Measurements from ENCODE around the gene S100A11.

S100A11 gene

DNA sequence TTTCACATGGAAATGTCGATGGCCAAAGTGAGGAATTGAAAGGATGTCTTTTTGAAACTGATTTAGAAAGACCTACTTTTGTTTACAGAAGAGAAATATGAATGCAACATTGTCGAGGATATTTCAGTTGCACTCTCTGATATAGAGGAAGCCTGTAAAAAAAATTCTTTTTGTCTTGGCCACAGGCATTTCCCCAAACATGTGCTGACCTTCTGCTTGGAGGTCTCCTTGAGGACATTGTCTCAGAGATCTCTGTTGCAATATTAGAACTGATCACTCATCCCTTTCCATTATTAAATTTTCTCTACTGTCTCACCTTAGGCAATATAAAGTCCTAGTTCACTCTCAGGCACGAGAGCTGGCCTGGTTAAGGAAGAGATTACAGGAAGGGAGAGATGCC lies 16.0 kb downstream of the S100A11 start:
- DNase-seq (ENCODE audit: low read depth in 1 of 2, low spot score in 1 of 2): no peak
- no peak overlapping the region for H3K4me3 ChIP-seq (replicated peaks; ENCODE audit: insufficient read depth, low read length)
- no peak overlapping the region for H3K27ac ChIP-seq (replicated peaks)
- no peaks in the 10 kb centered on the region for H3K27me3 ChIP-seq (ENCODE audit: insufficient read depth, poor library complexity, severe bottlenecking)
- no peak for TF ChIP-seq POLR2AphosphoS5 (IDR thresholded peaks at IDR 0.05; ENCODE audit: low read depth)
- TF ChIP-seq SPI1 (IDR thresholded peaks at IDR 0.05; ENCODE audit: borderline replicate concordance, low read depth): no peak
- TF ChIP-seq, protein P1, sequence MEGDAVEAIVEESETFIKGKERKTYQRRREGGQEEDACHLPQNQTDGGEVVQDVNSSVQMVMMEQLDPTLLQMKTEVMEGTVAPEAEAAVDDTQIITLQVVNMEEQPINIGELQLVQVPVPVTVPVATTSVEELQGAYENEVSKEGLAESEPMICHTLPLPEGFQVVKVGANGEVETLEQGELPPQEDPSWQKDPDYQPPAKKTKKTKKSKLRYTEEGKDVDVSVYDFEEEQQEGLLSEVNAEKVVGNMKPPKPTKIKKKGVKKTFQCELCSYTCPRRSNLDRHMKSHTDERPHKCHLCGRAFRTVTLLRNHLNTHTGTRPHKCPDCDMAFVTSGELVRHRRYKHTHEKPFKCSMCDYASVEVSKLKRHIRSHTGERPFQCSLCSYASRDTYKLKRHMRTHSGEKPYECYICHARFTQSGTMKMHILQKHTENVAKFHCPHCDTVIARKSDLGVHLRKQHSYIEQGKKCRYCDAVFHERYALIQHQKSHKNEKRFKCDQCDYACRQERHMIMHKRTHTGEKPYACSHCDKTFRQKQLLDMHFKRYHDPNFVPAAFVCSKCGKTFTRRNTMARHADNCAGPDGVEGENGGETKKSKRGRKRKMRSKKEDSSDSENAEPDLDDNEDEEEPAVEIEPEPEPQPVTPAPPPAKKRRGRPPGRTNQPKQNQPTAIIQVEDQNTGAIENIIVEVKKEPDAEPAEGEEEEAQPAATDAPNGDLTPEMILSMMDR (IDR thresholded peaks at IDR 0.05; ENCODE audit: insufficient read depth, low read length): no peak
- no peak for TF ChIP-seq GABPA (IDR thresholded peaks at IDR 0.05; ENCODE audit: low read depth)
- TF ChIP-seq, protein P2, sequence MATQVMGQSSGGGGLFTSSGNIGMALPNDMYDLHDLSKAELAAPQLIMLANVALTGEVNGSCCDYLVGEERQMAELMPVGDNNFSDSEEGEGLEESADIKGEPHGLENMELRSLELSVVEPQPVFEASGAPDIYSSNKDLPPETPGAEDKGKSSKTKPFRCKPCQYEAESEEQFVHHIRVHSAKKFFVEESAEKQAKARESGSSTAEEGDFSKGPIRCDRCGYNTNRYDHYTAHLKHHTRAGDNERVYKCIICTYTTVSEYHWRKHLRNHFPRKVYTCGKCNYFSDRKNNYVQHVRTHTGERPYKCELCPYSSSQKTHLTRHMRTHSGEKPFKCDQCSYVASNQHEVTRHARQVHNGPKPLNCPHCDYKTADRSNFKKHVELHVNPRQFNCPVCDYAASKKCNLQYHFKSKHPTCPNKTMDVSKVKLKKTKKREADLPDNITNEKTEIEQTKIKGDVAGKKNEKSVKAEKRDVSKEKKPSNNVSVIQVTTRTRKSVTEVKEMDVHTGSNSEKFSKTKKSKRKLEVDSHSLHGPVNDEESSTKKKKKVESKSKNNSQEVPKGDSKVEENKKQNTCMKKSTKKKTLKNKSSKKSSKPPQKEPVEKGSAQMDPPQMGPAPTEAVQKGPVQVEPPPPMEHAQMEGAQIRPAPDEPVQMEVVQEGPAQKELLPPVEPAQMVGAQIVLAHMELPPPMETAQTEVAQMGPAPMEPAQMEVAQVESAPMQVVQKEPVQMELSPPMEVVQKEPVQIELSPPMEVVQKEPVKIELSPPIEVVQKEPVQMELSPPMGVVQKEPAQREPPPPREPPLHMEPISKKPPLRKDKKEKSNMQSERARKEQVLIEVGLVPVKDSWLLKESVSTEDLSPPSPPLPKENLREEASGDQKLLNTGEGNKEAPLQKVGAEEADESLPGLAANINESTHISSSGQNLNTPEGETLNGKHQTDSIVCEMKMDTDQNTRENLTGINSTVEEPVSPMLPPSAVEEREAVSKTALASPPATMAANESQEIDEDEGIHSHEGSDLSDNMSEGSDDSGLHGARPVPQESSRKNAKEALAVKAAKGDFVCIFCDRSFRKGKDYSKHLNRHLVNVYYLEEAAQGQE (IDR thresholded peaks at IDR 0.05; ENCODE audit: insufficient replicate concordance, low read depth): no peak

DNA sequence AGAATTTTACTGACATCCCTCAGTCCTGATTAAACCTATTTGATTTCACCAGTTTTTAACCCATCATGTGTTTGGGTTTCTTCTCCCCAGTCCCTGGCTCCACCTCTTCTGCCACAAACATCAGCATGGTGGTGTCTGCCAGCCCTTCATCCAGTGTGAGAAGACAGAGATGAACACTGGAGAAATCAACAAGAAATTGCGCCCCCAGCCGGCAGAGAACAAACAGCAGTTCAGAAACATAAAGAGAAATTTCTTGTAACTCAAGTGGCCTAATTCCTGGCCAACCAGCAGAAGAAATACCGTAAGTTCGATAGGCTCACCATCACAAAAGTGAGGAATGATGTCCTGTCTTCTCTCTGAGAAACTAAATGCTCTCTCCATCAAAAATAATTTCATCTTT lies 18.3 kb downstream of the S100A11 start:
- H3K27ac ChIP-seq (replicated peaks): no peak overlapping the region
- no peaks in the 10 kb centered on the region for H3K27me3 ChIP-seq (ENCODE audit: insufficient read depth, poor library complexity, severe bottlenecking)
- DNase-seq (ENCODE audit: low read depth in 1 of 2, low spot score in 1 of 2): no peak
- no peak overlapping the region for H3K4me3 ChIP-seq (replicated peaks; ENCODE audit: insufficient read depth, low read length)
- no peak for TF ChIP-seq SPI1 (IDR thresholded peaks at IDR 0.05; ENCODE audit: borderline replicate concordance, low read depth)
- TF ChIP-seq, protein P2 (IDR thresholded peaks at IDR 0.05; ENCODE audit: insufficient replicate concordance, low read depth): no peak
- TF ChIP-seq GABPA (IDR thresholded peaks at IDR 0.05; ENCODE audit: low read depth): no peak
- TF ChIP-seq POLR2AphosphoS5 (IDR thresholded peaks at IDR 0.05; ENCODE audit: low read depth): no peak
- TF ChIP-seq, protein P1 (IDR thresholded peaks at IDR 0.05; ENCODE audit: insufficient read depth, low read length): no peak

DNA sequence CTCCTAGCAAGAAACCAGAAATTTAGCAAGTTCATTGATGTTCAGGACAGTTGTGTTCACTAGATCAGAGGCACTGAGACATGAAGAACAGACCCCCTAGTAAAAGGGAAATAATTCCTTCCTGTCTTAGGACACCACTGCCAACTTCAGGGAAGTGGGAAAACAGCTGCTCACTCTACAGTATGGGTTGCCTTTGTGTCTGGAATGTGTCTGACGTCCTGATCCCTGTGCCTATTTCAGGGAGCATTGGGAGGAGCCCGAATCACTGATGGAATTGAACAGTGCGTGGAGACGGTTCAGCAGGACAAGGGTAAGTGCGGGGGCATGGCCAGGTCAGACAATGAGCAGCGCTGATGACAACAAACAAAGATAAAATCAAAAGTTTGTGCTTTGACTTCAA lies 21.0 kb downstream of the S100A11 start:
- Histone ChIP-seq H3K27ac (replicated peaks) (no peak overlapping the region), H3K4me3 (replicated peaks; ENCODE audit: insufficient read depth, low read length) (no peak overlapping the region), H3K27me3 (ENCODE audit: insufficient read depth, poor library complexity, severe bottlenecking) (no peaks in the 10 kb centered on the region)
- TF ChIP-seq, protein P2 (IDR thresholded peaks at IDR 0.05; ENCODE audit: insufficient replicate concordance, low read depth): no peak
- TF ChIP-seq POLR2AphosphoS5 (IDR thresholded peaks at IDR 0.05; ENCODE audit: low read depth) (no peak), SPI1 (IDR thresholded peaks at IDR 0.05; ENCODE audit: borderline replicate concordance, low read depth) (no peak), GABPA (IDR thresholded peaks at IDR 0.05; ENCODE audit: low read depth) (no peak)
- TF ChIP-seq, protein P1 (IDR thresholded peaks at IDR 0.05; ENCODE audit: insufficient read depth, low read length): no peak
- DNase-seq (ENCODE audit: low read depth in 1 of 2, low spot score in 1 of 2): no peak
